PFSK-1 (cell line): ENCODE measurements around the gene PIK3AP1.

ENCODE experiments used
- FOXP2 ChIP-seq: optimal IDR thresholded peaks from 2 replicates; pipeline ENCODE3; 2011; ENCODE audit warnings: borderline replicate concordance, control low read depth, inconsistent platforms; ENCODE audit not compliant: insufficient read depth; ENCODE audit errors: extremely low read length, extremely low read depth
- POLR2AphosphoS5 ChIP-seq: IDR thresholded peaks from 2 replicates; pipeline ENCODE4 v1.6.1; 2012; ENCODE audit warnings: low read depth, mild to moderate bottlenecking, control low read depth, low read length, moderate library complexity
- REST ChIP-seq, 2 experiments: IDR thresholded peaks; 2 replicates each; pipeline versions ENCODE4 v1.6.1 to v1.8.0; 2011 to 2012; ENCODE audit warnings: low read depth in 2 of 2, low read length in 2 of 2, control low read depth in 1 of 2, inconsistent platforms in 1 of 2, mild to moderate bottlenecking in 1 of 2, moderate library complexity in 1 of 2; ENCODE audit not compliant: insufficient read depth in 1 of 2
- SIN3A ChIP-seq: IDR thresholded peaks from 2 replicates; pipeline ENCODE4 v1.6.1; 2012; ENCODE audit warnings: mild to moderate bottlenecking, low read length, moderate library complexity, borderline replicate concordance; ENCODE audit not compliant: insufficient read depth
- TAF1 ChIP-seq: IDR thresholded peaks from 2 replicates; pipeline ENCODE4 v1.6.1; 2012; ENCODE audit warnings: low read length, control low read depth, borderline replicate concordance; ENCODE audit not compliant: insufficient read depth

PIK3AP1 gene

GRCh38 chr10:96764425-96765060 lies 44.2 kb upstream of the PIK3AP1 start:
- TF ChIP-seq POLR2AphosphoS5 (no peak), FOXP2 (no peak), REST (IDR thresholded peaks at IDR 0.05; ENCODE audit: insufficient read depth in 1 of 2, low read depth in 2 of 2, low read length in 2 of 2) (no peak), SIN3A (no peak), TAF1 (no peak)

- TF ChIP-seq POLR2AphosphoS5: no peak
- TF ChIP-seq SIN3A: no peak
- TF ChIP-seq REST (IDR thresholded peaks at IDR 0.05; ENCODE audit: insufficient read depth in 1 of 2, low read depth in 2 of 2, low read length in 2 of 2): no peak
- TF ChIP-seq TAF1: no peak
- TF ChIP-seq FOXP2: no peak
Measured at GRCh38 chr10:96758423-96758822, 38.1 kb upstream of the PIK3AP1 start.

GRCh38 chr10:96756111-96756903 lies 36.0 kb upstream of the PIK3AP1 start:
- TF ChIP-seq TAF1 (no peak), POLR2AphosphoS5 (no peak), REST (IDR thresholded peaks at IDR 0.05; ENCODE audit: insufficient read depth in 1 of 2, low read depth in 2 of 2, low read length in 2 of 2) (no peak), FOXP2 (no peak), SIN3A (no peak)

- TF ChIP-seq REST (IDR thresholded peaks at IDR 0.05; ENCODE audit: insufficient read depth in 1 of 2, low read depth in 2 of 2, low read length in 2 of 2) (no peak), FOXP2 (no peak), TAF1 (no peak), POLR2AphosphoS5 (no peak), SIN3A (no peak)
Measured at GRCh38 chr10:96753956-96754355, 33.6 kb upstream of the PIK3AP1 start.
